T-helper 2 cell (primary cell): ENCODE results near the gene SYN1.
"Not testable (repeated sequence)": the region's sequence is repeated elsewhere in the genome, so short reads cannot be mapped to it uniquely, and the experiment has no call there.

ENCODE experiments used
- DNase-seq, 5 experiments: peaks; one replicate each; pipeline versions ENCODE4 v3.0.0 to v3.0.0-alpha.2; 2012 to 2022

SYN1 gene

DNA sequence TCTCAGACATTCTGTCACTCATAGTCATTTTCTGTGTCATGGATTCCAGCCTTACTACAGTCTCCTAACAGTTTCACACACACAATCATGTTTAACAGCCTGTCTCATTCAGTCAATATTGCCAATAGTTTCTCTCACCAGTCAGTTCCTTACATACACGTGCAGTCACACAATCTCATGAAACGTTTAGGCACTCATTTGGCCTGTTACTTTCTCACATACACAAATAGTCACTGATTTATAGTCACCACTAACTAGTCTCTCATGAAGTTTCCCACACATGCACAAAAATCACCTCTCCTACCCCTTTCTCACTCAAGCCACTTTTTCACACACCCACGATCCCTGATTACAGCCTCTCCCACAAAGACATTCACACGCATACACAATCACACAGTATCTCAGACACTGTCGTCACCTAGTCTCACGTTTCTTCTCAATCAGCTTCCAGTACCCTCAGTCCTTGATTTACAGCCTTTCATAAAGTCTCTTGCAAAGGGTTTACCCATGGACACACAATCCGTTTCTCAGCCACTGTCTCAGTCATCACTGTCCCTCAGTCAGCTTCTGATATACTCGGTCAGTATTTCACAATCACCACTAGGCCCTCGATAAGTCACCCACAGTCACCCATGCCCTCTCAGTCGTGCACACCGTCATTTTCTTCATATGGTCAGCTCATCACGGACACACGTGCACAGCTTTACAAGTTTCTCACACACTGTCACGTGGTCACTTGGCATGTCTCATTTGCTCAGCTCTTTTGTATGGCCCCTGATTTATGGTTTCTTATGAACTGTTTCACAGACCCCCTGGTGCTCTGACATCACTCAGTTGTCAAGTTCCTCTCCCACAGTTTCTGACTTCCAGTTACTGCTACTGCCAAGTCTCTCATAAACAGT is 14.3 kb upstream of the SYN1 start:
- DNase-seq, result no peak

DNA sequence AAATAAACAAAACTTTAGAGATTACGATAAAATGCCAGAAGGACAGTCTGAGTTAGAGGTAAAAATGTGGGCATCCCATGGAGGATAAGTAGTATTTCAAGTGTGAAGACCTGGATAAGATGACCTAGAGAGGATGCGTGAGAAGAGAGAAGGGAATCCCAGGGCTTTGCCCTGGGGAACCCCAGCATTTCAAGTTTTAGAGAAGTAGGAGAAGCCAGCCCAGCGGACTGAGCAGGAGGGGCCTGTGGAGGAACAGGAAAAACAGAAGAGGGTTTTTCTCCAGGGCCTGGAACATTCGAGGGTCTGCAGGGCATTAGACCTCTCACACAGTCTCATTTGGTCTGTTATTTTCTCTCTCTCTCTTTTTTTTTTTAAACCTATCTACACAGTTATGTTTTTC is 13.0 kb upstream of the SYN1 start:
- no peak for DNase-seq

DNA sequence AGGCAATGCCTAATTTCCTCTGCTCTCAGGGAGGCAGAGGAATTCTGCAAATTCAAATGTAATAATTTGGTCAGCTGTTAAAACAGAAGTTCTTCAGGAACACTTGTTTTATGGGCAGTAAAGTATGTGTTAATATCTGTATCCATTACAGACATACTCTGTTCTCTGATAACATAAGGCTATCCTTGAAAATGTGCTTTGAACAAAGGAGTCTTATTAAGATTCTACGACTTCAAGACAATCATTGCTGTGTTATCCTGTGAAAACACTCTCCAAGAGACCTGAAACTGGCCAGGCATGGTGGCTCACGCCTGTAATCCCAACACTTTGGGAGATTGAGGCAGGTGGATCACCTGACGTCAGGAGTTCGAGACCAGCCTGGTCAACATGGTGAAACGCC is 12.0 kb upstream of the SYN1 start:
- no peak for DNase-seq

DNA sequence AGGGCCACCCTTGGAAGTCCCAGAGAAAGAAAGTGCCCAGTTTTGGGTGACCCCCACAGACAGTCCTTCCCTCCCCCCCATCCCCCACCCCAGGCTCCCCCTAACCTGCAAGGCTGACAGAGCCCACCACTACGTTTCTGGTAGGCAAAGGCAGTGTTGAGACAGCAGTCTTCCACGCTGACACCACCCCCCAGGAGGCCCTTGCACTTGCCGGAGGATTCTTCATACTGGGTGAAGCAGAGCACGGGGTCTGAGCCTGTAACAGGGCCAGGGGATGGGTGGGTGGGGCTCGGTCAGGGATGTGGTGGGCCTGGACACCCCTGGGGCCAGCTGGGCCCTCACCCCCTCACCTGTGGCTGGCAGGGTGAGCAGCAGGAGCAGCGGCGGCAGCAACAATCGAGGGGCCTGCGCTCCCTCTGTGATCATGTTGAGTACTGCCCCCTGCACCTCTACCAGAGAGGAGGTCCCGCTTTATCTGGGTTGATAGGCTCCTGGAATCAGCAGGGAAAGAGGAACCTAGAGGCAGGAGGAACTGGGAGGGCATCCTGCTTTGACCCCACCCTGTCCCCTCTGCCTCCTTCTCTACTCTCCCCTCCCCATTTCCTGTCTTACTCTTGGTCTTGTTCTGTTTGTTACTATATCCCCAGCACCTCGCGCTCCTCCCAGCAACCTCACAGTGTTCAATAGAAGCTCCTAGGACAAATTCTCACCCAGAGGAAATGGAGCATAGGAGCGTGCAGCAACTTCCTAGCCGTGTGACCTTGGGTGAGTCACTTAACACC is 10.0 kb upstream of the SYN1 start, which contains the start of gene CFP:
TSS of gene CFP (minus strand) at position 512 of the 782 bp plus-strand sequence. CDS start at position 426, 86 bp downstream.
- peak in 1 of 5 experiments; percentile 50 for DNase-seq

DNA sequence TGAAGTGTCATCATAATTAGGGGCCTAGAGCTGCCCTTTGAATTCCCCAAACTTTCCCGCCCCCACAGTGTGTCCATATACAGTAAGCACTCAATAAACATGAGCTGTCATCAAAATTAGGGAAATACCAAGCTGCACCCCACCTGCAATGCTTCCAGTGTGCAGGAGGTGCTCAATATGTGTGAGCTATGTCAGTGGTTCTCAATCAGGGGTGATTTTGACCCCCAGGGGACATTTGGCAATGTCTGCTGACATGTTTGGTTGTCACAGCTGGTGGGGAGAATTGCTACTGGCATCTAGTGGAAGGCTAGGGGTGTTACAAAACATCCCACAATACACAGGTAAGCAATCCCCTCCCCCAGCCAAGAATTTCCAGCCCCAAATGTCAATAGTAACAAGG is 9.3 kb upstream of the SYN1 start:
- peak in 1 of 5 experiments; percentile 45 for DNase-seq

DNA sequence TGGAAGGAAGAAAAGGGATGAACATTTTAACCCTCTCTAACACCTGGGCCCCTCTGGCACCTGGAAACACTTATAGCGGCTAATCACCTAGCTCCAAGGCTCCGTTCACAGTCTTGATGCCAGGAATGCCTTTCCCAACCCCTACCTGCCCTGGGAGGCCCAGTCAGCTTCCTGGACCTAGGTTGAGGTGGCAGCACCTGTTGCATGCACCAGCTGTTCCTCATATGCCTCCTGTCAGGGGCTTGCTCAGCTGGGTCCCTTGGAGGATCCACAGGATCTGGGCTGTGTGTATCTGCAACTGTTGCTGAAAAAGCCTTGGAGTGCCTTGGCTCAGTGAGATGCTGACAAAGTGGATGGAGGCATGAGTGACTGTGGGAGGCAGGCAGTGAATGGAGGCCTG is 5.7 kb upstream of the SYN1 start:
- no peak for DNase-seq

DNA sequence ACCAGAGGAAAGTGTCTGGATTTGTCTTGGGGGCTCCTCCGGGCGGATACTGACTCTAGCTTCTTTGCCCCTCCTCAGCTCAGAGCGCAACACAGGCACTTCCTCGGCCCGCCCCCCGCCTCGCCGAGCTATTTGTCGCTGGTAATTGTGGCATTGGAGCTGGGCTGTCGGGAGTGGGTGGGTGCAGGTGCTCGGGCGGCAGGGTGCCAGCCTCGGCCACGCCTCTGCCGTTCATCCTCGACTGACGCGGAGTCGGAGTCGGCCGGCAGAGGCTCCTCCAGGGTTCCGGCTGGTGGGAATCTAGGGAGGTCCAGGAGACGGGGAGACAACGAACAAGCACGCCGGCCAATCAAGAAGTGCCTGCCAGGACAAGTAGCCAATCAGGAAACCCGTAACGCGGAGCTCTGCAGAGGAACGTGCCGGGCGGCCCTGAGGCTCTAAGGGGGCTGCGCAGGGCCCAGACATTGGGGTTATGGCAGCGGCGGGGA is 3.9 kb upstream of the SYN1 start:
- peak in 3 of 5 experiments; percentile 17 to 49 (median 28) for DNase-seq

DNA sequence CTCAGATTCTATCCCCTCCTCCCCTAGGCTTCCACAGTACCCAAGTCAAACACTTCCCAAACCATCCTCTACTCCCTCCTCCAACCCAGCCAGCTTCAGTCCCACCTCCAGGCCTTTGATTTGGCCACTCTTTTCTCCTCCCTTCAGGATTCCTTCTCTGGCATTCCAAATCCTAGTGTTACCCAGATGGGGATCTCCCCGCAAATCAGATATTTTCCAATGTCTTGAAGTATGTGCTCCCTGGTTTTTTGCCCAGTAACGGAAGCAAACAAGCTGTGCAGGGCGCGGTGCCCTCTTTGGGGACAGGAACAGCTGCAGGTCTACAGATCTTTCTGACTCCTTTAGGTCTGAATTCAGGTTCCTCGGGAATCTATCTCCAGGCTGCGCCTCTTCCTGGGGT is 2.2 kb upstream of the SYN1 start:
- no peak for DNase-seq

DNA sequence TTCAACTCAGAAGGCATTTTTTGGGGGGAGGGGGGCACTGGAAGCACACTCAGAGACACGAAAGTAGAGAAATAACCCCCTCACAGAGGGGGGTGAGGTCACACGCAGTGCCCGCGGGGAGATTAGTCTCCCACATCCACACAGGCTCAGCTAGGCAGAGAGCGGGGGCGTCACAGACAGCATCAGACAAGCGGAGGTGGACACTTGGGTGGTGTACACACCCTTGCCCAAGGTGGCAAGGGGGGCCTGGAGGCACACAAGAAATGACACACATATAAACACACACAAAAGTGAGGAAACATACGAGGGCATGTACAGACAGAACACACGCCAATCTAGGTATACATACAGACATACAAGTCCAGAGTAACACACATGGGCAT is 637 bp upstream of the SYN1 start:
- no peak for DNase-seq

DNA sequence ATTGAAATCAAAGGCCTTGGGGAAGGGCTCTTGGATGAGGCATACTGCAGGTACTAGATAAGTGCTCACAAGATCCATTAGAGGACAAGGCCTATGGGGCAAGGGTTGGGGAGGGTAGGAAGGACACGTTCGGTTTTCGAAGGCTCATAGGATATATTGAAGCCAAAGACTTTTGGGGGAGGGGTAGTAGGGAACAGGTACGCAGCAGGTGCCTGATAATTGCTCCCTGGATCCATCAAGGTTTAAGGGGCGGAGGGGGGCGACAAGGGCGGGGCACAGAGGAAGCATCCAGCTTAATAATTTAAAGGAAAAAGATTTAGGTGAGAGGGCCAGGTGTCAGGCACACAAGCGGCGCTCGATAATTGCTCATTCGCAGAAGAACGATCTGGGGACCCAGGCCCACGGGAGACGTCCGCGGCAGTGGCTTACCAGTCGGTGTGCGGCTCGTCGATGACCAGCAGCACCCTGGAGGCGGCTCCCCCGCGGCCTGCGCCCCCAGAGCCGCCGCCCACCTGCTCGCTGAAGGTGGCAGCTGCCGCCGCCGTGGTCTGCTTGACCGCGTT is 653 bp downstream of the SYN1 start:
- no peak for DNase-seq

DNA sequence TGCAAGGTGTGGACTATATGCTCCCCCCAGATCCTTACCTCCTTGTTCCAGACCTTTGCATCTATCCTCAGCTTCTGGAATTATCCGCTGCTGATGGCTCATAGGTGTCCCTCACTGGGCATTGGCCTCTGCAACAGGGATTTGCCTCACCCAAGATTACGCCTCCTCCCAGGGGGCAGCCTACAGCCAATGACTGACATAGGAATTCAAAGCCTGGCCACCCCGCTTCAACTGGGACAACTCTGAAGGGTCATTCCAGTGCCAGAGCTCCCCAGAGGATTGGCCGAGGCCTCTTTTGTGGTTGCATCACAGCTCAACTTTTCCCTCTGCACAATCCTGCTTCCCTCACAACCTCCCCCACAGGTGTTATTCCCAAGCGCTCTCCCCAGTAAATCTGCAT is 5.0 kb downstream of the SYN1 start:
- DNase-seq, result no peak

DNA sequence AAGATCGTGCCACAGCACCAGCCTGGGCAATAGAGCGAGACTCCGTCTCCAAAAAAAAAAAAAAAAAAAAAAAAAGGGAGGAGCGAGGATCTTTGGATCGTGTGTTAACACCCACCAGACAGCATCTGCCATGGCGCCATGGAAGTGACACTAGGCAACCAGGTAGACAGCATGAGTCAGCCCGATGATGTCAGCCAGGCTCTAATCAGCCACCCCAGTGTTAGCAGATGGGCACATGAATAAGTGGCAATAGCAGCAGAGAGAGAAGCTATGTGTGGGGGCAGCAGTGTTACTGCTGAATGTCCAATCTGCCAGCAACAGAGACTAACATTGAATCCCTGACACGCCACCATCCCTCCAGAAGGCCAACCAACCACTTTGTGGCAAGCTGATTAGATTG is 6.6 kb downstream of the SYN1 start:
- DNase-seq, result no peak

DNA sequence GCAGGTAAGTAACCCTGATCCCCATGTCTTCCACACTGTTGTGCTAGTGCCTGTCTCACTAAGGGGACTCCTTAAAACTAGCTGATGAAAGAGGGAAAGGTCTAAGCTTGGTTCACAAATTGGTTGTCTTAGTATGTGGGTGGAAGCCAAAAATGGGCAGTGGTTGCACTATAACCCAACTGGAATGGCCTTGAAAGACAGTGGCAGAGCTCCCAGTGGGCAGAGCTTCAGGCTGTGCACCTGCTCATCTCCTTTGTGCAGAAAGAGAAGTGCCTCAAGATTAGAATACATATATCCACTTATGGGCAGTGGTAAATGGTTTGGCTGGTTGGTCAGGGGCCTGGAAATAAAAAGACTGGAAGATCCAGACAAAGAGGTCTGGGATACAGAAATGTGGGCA is 7.2 kb downstream of the SYN1 start:
- no peak for DNase-seq

DNA sequence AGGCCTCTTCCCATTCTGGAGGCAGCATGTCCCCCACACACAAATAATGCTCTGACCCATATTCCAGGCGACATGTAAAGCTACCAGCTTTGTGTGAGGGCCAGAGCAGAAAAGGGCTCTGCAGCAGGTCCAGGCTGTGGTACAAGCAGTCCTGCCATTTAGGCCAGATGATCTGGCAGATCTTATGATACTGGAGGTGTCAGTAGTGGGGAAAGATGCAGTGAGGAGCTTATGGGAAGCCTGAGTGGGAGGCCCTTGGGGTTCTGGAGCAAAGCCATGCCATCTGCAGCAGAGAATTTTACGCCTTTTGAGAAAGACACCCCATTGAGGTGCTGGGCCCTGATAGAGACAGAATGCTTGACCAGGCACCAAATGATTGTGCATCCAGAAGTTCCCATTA is 7.7 kb downstream of the SYN1 start:
- DNase-seq, result no peak

DNA sequence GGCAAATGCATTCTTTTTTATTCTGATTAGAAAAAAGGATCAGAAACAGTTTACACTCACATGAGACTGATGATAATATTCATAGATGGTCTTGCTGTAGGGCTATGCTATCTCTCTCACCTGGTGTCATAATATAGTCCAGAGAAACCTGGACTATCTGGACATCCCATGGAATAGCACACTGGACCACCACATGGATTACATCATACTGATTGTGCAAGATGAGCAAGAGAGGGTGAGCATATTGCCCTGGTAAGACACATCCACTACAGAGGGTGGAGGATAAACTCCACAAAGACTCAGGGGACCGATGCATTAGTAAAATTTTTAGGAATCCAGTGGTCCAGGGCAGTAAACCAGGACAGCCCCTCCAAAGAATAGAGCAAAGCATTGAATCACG is 8.2 kb downstream of the SYN1 start:
- no peak for DNase-seq

DNA sequence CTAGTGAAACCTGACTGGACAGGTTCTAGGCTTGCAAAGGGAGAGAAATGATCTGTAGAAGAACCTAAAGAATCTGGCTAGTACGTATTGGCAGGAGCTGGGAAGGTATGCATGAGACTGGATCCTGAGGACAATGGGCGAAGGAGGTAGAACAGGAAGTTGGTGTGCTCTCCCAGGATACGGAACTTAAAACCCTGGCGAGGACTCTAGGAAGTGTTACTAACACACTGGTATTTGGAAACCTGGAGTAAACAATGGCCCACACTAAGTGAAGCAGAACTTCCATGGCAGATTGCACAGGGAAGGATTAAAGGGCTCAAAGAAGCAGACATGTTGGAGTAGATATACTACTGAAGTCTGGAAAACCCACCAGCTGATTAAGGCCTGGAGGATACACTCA is 9.1 kb downstream of the SYN1 start:
- DNase-seq, result no peak

DNA sequence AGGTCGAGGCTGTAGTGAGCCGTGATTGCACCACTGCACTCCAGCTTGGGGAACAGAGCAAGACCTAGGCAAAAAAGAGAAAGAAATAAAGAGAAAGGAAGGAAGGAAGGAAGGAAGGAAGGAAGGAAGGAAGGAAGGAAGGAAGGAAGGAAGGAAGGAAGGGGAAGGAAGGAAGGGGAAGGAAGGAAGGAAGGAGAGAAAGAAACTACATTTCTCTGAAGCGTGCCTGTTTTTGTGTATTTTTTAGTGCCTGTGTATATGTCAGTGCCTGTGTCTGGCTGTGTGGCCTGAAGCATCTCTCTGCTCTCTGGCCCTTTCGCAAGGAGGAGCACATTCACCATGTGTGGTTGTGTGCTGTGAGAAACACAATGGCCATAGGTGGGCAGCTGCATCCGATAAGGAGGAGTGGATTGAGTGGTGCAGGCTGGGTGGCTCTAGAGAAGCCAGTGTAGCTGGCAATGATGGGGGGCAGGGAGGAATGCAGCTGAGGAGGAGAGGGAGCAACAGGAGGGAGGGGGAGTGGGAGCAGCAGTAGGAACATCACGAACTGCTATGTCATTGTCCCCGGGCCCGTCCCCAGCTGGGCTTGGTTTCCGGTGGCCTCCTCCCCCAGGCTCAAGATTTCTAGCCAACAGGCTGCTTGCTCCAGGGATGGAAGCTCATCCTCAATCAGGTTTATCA is 11.4 kb downstream of the SYN1 start:
- no peak for DNase-seq

DNA sequence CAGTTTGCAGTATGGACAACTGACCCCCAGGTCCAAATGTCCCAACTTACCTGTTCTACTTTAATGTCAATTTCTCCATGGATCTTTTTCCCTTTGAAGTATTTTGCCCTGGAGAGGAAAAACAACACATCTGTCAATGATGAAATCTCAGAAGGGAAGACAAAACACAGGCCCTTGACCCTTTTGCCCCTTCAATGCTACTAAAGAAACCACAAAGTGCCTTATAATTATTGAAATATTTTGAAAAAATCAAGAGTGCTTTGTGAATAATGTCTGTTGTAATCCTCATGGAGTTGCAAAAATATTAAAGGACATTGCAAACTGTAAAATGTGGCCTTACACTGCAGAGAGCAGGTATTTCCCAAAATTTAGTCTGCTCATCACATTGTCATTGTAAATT is 12.6 kb downstream of the SYN1 start:
- DNase-seq, result no peak

DNA sequence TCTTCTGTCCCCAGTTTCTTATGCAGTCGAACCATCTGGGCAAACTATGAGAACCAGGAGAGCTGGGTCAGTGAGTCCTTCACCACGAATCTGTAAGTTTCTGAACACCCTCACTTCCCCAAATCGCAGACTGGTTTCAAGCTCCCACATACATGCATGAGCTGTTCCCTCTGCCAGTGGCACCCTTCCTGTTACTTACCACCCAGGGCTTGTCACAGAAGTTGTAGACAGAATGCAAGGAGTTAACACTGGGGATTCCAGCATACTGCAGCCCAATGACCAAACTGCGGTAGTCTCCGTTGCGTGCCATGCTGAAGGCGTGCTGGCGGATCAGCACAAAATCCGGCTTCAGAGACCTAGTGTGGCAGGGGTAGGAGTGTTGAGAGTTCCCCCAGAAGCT is 14.6 kb downstream of the SYN1 start:
- no peak for DNase-seq

DNA sequence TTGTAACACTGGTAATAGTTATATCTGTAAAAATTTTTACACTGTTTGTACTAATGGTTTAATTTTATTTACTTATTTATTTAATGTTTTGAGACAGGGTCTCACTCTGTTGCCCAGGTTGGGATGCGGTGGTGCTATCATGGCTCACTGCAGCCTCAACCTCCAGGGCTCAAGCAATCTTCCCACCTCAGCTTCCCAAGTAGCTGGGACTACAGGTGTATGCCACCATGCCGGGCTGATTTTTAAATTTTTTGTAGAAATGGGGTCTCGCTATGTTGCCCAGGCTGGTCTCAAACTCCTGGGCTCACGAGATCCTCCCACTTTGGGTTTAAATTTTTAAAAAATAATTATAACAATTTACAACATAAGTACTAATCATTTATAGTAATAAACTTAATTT is 16.5 kb downstream of the SYN1 start:
- not testable (repeated sequence) for DNase-seq

DNA sequence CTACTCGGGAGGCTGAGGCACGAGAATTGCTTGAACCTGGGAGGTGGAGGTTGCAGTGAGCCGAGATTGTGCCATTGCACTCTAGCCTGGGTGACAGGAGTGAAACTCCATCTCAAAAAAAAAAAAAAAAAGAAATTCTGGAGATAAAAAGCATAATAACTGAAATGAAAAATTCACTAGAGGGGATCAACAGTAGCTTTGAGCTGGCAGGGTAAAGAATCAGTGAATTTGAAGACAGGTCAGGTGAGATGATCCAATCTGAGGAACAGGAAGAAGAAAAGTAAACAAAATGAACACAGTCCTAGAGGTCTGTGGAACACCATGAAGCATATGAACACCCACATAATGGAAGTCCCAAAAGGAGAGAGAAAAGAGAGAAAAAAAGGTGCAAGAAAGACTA is 22.4 kb downstream of the SYN1 start:
- no peak for DNase-seq

DNA sequence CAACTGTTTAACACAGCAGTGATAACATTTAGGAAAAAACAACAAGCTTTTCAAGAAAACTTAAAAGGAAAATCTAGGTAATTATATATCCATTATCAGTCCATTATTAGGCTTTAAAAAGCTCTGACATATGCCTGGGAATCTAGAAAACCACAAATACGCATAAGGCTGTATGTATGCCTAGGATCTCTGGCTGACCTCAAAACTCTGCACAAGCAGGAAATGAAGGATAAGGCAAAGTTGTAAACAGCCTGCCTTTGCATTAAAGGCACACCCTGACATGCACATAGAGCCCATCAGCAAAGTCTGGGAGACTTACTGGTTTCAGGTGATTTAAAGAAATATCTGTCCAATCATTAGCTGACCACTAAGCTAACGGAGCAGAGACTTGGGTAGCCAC is 23.4 kb downstream of the SYN1 start:
- no peak for DNase-seq

DNA sequence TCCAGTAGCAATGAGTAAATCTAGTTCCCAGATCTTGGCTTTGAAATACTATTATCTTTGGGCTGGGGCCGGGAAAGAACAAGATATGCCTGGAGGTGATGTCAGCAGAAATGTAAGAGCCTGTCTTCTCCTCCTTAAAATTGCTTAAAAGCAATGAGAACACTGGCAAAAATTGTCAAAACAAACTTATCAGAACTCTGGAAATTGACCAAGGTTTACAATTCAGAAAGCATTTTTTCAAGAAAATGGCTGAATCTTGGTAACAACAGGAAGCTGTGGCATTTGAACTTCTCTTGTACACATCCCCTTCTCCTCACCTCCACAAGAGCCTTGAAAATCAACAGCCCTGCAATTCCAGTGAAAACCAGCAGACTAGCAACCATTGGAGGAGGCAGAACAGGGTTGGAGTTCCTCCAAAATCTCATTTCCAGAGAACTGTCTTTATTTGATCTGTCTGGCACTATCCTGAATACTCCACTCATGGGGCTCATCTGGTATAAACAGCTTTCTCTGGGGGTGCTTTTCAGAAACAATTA is 23.9 kb downstream of the SYN1 start:
- peak in 1 of 5 experiments; percentile 20 for DNase-seq
